MCF 10A (cell line): ENCODE results near the gene MOGAT3. TPM values are rescaled to one million over a fixed set of nuclear protein-coding genes. Genes with fewer than 3 reads are reported as not detected.
A peak's percentile ranks its signal among the peaks of the same experiment; 100 is the strongest.

Source experiments
- BruUV-seq: library from RNA; stranded (reverse); fragments of 400-500 nt; replicated peaks from 2 replicates; lab custom pipeline; 2021; lab: Mats Ljungman, UMichigan
- CTCF ChIA-PET: fragments of 300-600 bp; sonication (Branson Sonifier 250); formaldehyde crosslinking; extraction: SDS; loops from one replicate; lab custom pipeline; 2021; ENCODE audit warnings: antibody characterized with exemption, inconsistent platforms; lab: Yijun Ruan, JAX
- POLR2A ChIA-PET: fragments of 300-600, 350-650 bp; sonication (Branson Sonifier 250); formaldehyde crosslinking; extraction: SDS; loops from one replicate; lab custom pipeline; 2020; ENCODE audit warnings: antibody characterized with exemption, inconsistent platforms; lab: Yijun Ruan, JAX
- DNase-seq: peaks from one replicate; pipeline ENCODE4 v3.0.0-alpha.2; 2018; ENCODE audit not compliant: unreplicated experiment
- H3K27ac Mint-ChIP-seq: one replicate; pipeline ENCODE4 v1.8.0; 2022; ENCODE audit warnings: mild to moderate bottlenecking, low read depth, mixed read lengths; ENCODE audit not compliant: unreplicated experiment
- H3K27me3 Mint-ChIP-seq: one replicate; pipeline ENCODE4 v1.8.0; 2022; ENCODE audit warnings: mixed read lengths; ENCODE audit not compliant: insufficient read depth, unreplicated experiment
- H3K36me3 Mint-ChIP-seq: one replicate; pipeline ENCODE4 v1.8.0; 2022; ENCODE audit warnings: mild to moderate bottlenecking, moderate library complexity, mixed read lengths; ENCODE audit not compliant: insufficient read depth, unreplicated experiment
- H3K4me1 Mint-ChIP-seq: one replicate; pipeline ENCODE4 v1.8.0; 2022; ENCODE audit warnings: mixed read lengths; ENCODE audit not compliant: insufficient read depth, unreplicated experiment
- H3K4me3 Mint-ChIP-seq: one replicate; pipeline ENCODE4 v1.8.0; 2022; ENCODE audit warnings: mild to moderate bottlenecking, moderate library complexity, mixed read lengths; ENCODE audit not compliant: unreplicated experiment
- H3K9me3 Mint-ChIP-seq: one replicate; pipeline ENCODE4 v1.8.0; 2022; ENCODE audit warnings: mixed read lengths; ENCODE audit not compliant: unreplicated experiment
- intact Hi-C: fragments of 100-400 bp; cut with micrococcal nuclease; formaldehyde crosslinking; loops from 2 replicates; pipeline ENCODE4 v1.14.1; 2022
- total RNA-seq: library from RNA; stranded (reverse); gene quantifications from 2 replicates; pipeline ENCODE4 v1.2.3, GENCODE V29; 2022
- TF ChIP-seq, protein P1 (sequence below): fragments of 200-600 bp; IDR thresholded peaks from one replicate; pipeline ENCODE4 v1.8.0; 2022; ENCODE audit warnings: antibody characterized with exemption, mild to moderate bottlenecking; ENCODE audit not compliant: unreplicated experiment

The MOGAT3 gene
- total RNA-seq, 1 experiment from 2014 or later, result not detected

GRCh38 chr7:101179713-101180112 lies 21.1 kb downstream of the MOGAT3 start:
- H3K27me3 Mint-ChIP-seq, result peaks cover 31% of the 10 kb centered on the region
- intact Hi-C loops, result no loop called here
- TF ChIP-seq, protein P1, sequence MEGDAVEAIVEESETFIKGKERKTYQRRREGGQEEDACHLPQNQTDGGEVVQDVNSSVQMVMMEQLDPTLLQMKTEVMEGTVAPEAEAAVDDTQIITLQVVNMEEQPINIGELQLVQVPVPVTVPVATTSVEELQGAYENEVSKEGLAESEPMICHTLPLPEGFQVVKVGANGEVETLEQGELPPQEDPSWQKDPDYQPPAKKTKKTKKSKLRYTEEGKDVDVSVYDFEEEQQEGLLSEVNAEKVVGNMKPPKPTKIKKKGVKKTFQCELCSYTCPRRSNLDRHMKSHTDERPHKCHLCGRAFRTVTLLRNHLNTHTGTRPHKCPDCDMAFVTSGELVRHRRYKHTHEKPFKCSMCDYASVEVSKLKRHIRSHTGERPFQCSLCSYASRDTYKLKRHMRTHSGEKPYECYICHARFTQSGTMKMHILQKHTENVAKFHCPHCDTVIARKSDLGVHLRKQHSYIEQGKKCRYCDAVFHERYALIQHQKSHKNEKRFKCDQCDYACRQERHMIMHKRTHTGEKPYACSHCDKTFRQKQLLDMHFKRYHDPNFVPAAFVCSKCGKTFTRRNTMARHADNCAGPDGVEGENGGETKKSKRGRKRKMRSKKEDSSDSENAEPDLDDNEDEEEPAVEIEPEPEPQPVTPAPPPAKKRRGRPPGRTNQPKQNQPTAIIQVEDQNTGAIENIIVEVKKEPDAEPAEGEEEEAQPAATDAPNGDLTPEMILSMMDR, result no peak
- H3K4me1 Mint-ChIP-seq, result peaks cover 12% of the 10 kb centered on the region
- no peak for DNase-seq
- ChIA-PET CTCF (no interaction called here), POLR2A (no interaction called here)
- BruUV-seq, result no TSS peak
- no peak overlapping the region for H3K4me3 Mint-ChIP-seq
- H3K36me3 Mint-ChIP-seq, result no peaks in the 10 kb centered on the region
- no peaks in the 10 kb centered on the region for H3K9me3 Mint-ChIP-seq
- no peak overlapping the region for H3K27ac Mint-ChIP-seq

GRCh38 chr7:101179117-101179516 lies 21.7 kb downstream of the MOGAT3 start:
- no peaks in the 10 kb centered on the region for H3K36me3 Mint-ChIP-seq
- H3K4me3 Mint-ChIP-seq, result peak overlapping the region; percentile 46
- TF ChIP-seq, protein P1, result no peak
- peaks cover 37% of the 10 kb centered on the region for H3K27me3 Mint-ChIP-seq
- CTCF ChIA-PET, result interaction anchor here (1.0 kb wide), 1 partner anchor 13 kb away, joined by 3 read pairs; no protein-coding TSS in a partner anchor
- H3K4me1 Mint-ChIP-seq, result peaks cover 12% of the 10 kb centered on the region
- no TSS peak for BruUV-seq
- intact Hi-C loops, result no loop called here
- POLR2A ChIA-PET, result no interaction called here
- no peak overlapping the region for H3K27ac Mint-ChIP-seq
- no peaks in the 10 kb centered on the region for H3K9me3 Mint-ChIP-seq
- DNase-seq, result no peak

- TF ChIP-seq, protein P1, result no peak
- POLR2A ChIA-PET, result interaction anchor here (1.5 kb wide), 1 partner anchor 75 kb away, joined by 3 read pairs; no protein-coding TSS in a partner anchor
Measured at GRCh38 chr7:101177644-101178043, 23.2 kb downstream of the MOGAT3 start.

DNA sequence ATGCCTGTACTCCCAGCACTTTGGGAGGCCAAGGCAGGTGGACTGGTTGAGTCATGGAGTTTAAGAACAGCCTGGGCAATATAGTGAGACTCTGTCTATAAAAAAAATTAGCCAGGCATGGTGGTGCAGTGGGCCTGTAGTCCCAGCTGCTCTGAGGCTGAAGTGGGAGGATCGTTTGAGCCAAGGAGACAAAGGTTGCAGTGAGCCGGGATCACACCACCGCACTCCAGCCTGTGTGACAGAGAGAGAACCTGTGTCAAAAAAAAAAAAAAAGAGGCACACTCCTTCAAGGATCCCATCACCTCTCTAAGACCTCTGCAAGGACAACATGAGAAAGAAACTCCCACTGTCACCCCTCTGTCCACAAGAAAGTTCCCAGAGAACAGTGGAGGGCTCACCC lies 25.2 kb downstream of the MOGAT3 start:
- H3K9me3 Mint-ChIP-seq, result no peaks in the 10 kb centered on the region
- H3K36me3 Mint-ChIP-seq, result no peaks in the 10 kb centered on the region
- POLR2A ChIA-PET, result no interaction called here
- TF ChIP-seq, protein P1, result no peak
- intact Hi-C loops, result no loop called here
- no peak for DNase-seq
- peaks cover 16% of the 10 kb centered on the region for H3K4me1 Mint-ChIP-seq
- no peak overlapping the region for H3K4me3 Mint-ChIP-seq
- CTCF ChIA-PET, result interaction anchor here (2.2 kb wide), 1 partner anchor 16 kb away, joined by 22 read pairs; no protein-coding TSS in a partner anchor
- no TSS peak for BruUV-seq
- H3K27me3 Mint-ChIP-seq, result peaks cover 66% of the 10 kb centered on the region
- H3K27ac Mint-ChIP-seq, result no peak overlapping the region

More at GRCh38 chr7:101177644-101178043, 23.2 kb downstream of the MOGAT3 start:
- Mint-ChIP-seq H3K4me3 (no peak overlapping the region), H3K4me1 (peaks cover 11% of the 10 kb centered on the region), H3K36me3 (no peaks in the 10 kb centered on the region), H3K27ac (no peak overlapping the region), H3K9me3 (no peaks in the 10 kb centered on the region), H3K27me3 (peaks cover 51% of the 10 kb centered on the region)
- intact Hi-C loops, result no loop called here
- no TSS peak for BruUV-seq
- DNase-seq, result no peak
- CTCF ChIA-PET, result interaction anchor here (0.7 to 2.2 kb wide), 3 partner anchors 14 to 202 kb away, joined by 3 to 22 read pairs (median 3); no protein-coding TSS in a partner anchor
